ENCODE measurements around the gene BEGAIN. TPM values are rescaled to one million over a fixed set of nuclear protein-coding genes. Genes with fewer than 3 reads are reported as not detected.

Gene BEGAIN
- total RNA-seq, 1 donor from 2014 or later: 0.54 TPM

DNA sequence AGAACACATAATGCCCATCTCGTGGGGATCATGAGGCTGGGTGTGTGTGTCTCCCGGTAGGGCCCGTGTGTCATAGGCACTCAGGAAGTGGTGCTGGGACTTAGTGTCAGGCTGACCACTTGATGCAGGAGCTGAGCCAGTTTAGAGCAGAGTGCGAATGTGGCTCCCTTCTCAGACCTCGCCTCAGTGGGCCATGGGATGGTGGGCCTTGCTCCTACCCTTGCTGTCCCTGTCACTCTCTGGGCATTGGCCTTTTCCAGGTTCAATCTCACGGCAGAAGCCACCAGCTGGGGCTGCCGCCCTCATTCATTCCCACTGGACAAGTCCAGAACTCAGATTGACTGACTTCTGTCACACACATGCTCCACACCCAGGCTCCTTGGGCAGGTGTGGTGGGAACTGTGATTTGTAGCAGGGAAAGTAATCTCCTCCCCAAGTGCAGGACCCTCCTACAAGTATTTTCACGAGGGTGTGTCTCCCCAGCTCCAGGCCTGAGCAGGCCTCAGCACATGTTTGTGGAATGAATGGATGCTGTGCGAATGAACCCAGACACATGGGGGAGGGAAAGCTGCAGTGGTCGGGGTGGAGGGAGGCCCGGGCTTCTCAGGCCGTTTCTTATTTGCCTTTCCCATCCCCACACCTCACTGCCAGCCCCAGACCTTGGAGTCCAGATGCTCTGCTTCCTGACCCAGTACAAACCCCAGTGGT lies 54.9 kb downstream of the BEGAIN start:
- Histone ChIP-seq H3K9ac (ENCODE audit: low read length) (no peak overlapping the region), H3K9me3 (ENCODE audit: insufficient read depth, low read depth, low read length) (no peaks in the 10 kb centered on the region), H3K4me1 (ENCODE audit: insufficient read depth, low read length) (peaks cover 12% of the 10 kb centered on the region), H3K27ac (ENCODE audit: low read depth, low read length) (no peak overlapping the region), H4K20me1 (ENCODE audit: insufficient read depth, low read length) (no peaks in the 10 kb centered on the region), H2AFZ (ENCODE audit: low read depth, low read length) (no peak overlapping the region), H3K36me3 (ENCODE audit: insufficient read depth, low read length) (no peaks in the 10 kb centered on the region), H3K4me3 (ENCODE audit: insufficient read depth, low read depth, low read length) (no peak overlapping the region), H3K79me2 (ENCODE audit: insufficient read depth, low read length) (no peaks in the 10 kb centered on the region), H3K4me2 (ENCODE audit: low read length) (no peak overlapping the region), H3K27me3 (ENCODE audit: insufficient read depth, low read length) (no peaks in the 10 kb centered on the region)
- H3K4me3 Mint-ChIP-seq (ENCODE audit: unreplicated experiment): no peak overlapping the region
- DNase-seq (ENCODE audit: low read depth) (peak; percentile 81), FAIRE-seq (no peak)
- no peak overlapping the region for H3K27ac Mint-ChIP-seq (ENCODE audit: unreplicated experiment)
- no peaks in the 10 kb centered on the region for H3K36me3 Mint-ChIP-seq (ENCODE audit: low read depth, unreplicated experiment)
- peaks cover 3% of the 10 kb centered on the region for H3K27me3 Mint-ChIP-seq (ENCODE audit: low read depth, unreplicated experiment)
- TF ChIP-seq CTCF (IDR thresholded peaks at IDR 0.05; ENCODE audit: insufficient read depth, low read depth, low read length) (no peak), EZH2 (IDR thresholded peaks at IDR 0.05; ENCODE audit: insufficient read depth, low read length) (no peak)
- H3K4me1 Mint-ChIP-seq (ENCODE audit: low read depth, unreplicated experiment): peaks cover 15% of the 10 kb centered on the region
- H3K9me3 Mint-ChIP-seq (ENCODE audit: unreplicated experiment): peaks cover 2% of the 10 kb centered on the region

- Histone ChIP-seq H4K20me1 (ENCODE audit: insufficient read depth, low read length) (no peaks in the 10 kb centered on the region), H3K9me3 (ENCODE audit: insufficient read depth, low read depth, low read length) (no peaks in the 10 kb centered on the region), H3K4me1 (ENCODE audit: insufficient read depth, low read length) (peaks cover 12% of the 10 kb centered on the region), H2AFZ (ENCODE audit: low read depth, low read length) (no peak overlapping the region), H3K36me3 (ENCODE audit: insufficient read depth, low read length) (no peaks in the 10 kb centered on the region), H3K4me2 (ENCODE audit: low read length) (no peak overlapping the region), H3K9ac (ENCODE audit: low read length) (no peak overlapping the region), H3K4me3 (ENCODE audit: insufficient read depth, low read depth, low read length) (no peak overlapping the region), H3K79me2 (ENCODE audit: insufficient read depth, low read length) (no peaks in the 10 kb centered on the region), H3K27ac (ENCODE audit: low read depth, low read length) (no peak overlapping the region), H3K27me3 (ENCODE audit: insufficient read depth, low read length) (no peaks in the 10 kb centered on the region)
- H3K27me3 Mint-ChIP-seq (ENCODE audit: low read depth, unreplicated experiment): peaks cover 3% of the 10 kb centered on the region
- no peak overlapping the region for H3K27ac Mint-ChIP-seq (ENCODE audit: unreplicated experiment)
- H3K36me3 Mint-ChIP-seq (ENCODE audit: low read depth, unreplicated experiment): no peaks in the 10 kb centered on the region
- peaks cover 15% of the 10 kb centered on the region for H3K4me1 Mint-ChIP-seq (ENCODE audit: low read depth, unreplicated experiment)
- no peak for FAIRE-seq
- H3K4me3 Mint-ChIP-seq (ENCODE audit: unreplicated experiment): no peak overlapping the region
- TF ChIP-seq EZH2 (IDR thresholded peaks at IDR 0.05; ENCODE audit: insufficient read depth, low read length): no peak
- TF ChIP-seq CTCF (IDR thresholded peaks at IDR 0.05; ENCODE audit: insufficient read depth, low read depth, low read length): no peak
- no peak for DNase-seq (ENCODE audit: low read depth)
- peaks cover 2% of the 10 kb centered on the region for H3K9me3 Mint-ChIP-seq (ENCODE audit: unreplicated experiment)
Measured at GRCh38 chr14:100531152-100532121, 55.8 kb downstream of the BEGAIN start.

All from astrocyte (in vitro differentiated cells and primary cell).